NCI-H748 (cell line): Measurements from ENCODE around the gene KLHDC8B.
A peak's percentile ranks its signal among the peaks of the same experiment; 100 is the strongest.

Source experiments
- DNase-seq: peaks from one replicate; lab custom pipeline; 2025; ENCODE audit not compliant: unreplicated experiment; lab: John Stamatoyannopoulos, UW

The KLHDC8B gene

GRCh38 chr3:49158103-49158709, 13.2 kb upstream of the KLHDC8B start:
- DNase-seq = peak; percentile 19

GRCh38 chr3:49158792-49159191, 12.6 kb upstream of the KLHDC8B start:
- DNase-seq = no peak

- DNase-seq = no peak
Observed at GRCh38 chr3:49161197-49161596, 10.2 kb upstream of the KLHDC8B start.

- no peak for DNase-seq
Observed at GRCh38 chr3:49161808-49162530, 9.4 kb upstream of the KLHDC8B start.

GRCh38 chr3:49162751-49163419, 8.5 kb upstream of the KLHDC8B start:
- no peak for DNase-seq

- DNase-seq = no peak
Observed at GRCh38 chr3:49163609-49164008, 7.8 kb upstream of the KLHDC8B start.

- DNase-seq = no peak
Observed at GRCh38 chr3:49164983-49165720, 6.2 kb upstream of the KLHDC8B start.

GRCh38 chr3:49165771-49166751, 5.3 kb upstream of the KLHDC8B start, which contains the start of gene CCDC71:
TSS of gene CCDC71 (minus strand) at chr3:49166331. CDS start at chr3:49164208, 2,123 bp downstream.
- DNase-seq = peak; percentile 74

- no peak for DNase-seq
Observed at GRCh38 chr3:49166752-49167556, 4.4 kb upstream of the KLHDC8B start.

GRCh38 chr3:49170744-49171118, 667 bp upstream of the KLHDC8B start:
- no peak for DNase-seq

- DNase-seq = no peak
Observed at GRCh38 chr3:49171775-49172500, 540 bp downstream of the KLHDC8B start.

GRCh38 chr3:49172551-49173041, 1.2 kb downstream of the KLHDC8B start:
- DNase-seq = no peak

- peak; percentile 80 for DNase-seq
Observed at GRCh38 chr3:49173116-49173791, 1.9 kb downstream of the KLHDC8B start.

GRCh38 chr3:49173792-49174170, 2.4 kb downstream of the KLHDC8B start:
- peak; percentile 72 for DNase-seq

- no peak for DNase-seq
Observed at GRCh38 chr3:49174397-49174985, 3.1 kb downstream of the KLHDC8B start.

GRCh38 chr3:49175530-49175929, 4.1 kb downstream of the KLHDC8B start:
- no peak for DNase-seq

GRCh38 chr3:49177073-49177472, 5.7 kb downstream of the KLHDC8B start:
- no peak for DNase-seq

GRCh38 chr3:49180116-49180515, 8.7 kb downstream of the KLHDC8B start:
- DNase-seq = no peak
